ENCODE measurements around the gene LATS2.

The LATS2 gene

DNA sequence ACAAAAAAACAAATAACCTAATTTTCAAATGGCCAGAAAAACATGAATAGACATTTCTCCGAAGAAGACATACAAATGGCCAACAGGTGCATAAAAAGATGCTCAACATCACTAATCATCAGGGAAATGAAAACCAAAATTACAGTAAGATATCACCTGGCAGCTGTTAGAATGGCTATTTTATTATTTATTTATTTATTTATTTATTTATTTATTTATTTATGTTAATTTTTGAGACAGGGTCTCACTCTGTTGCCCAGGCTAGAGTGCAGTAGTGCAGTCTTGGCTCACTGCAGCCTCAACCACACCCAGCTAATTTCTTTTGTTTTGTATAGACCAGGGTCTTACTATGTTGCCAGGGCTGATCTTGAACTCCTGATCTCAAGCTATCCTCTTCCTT, 27.1 kb upstream of the LATS2 start:
- no peaks in the 10 kb centered on the region for H3K4me1 ChIP-seq (ENCODE audit: control insufficient read depth, insufficient read depth, low read length, poor library complexity, severe bottlenecking)
- no peaks in the 10 kb centered on the region for H3K36me3 ChIP-seq (ENCODE audit: control insufficient read depth, insufficient read depth, low read length)
- H3K9me3 ChIP-seq (ENCODE audit: control insufficient read depth, low read length) = no peaks in the 10 kb centered on the region
- no peak overlapping the region for H3K27ac ChIP-seq (ENCODE audit: insufficient read depth, low read length, poor library complexity, severe bottlenecking)
- DNase-seq = no peak
- H3K4me3 ChIP-seq (ENCODE audit: insufficient read depth, low read depth, low read length, poor library complexity, severe bottlenecking) = no peak overlapping the region
- H3K27me3 ChIP-seq (replicated peaks; ENCODE audit: control insufficient read depth, insufficient read depth, low read length, poor library complexity, severe bottlenecking) = no peaks in the 10 kb centered on the region

DNA sequence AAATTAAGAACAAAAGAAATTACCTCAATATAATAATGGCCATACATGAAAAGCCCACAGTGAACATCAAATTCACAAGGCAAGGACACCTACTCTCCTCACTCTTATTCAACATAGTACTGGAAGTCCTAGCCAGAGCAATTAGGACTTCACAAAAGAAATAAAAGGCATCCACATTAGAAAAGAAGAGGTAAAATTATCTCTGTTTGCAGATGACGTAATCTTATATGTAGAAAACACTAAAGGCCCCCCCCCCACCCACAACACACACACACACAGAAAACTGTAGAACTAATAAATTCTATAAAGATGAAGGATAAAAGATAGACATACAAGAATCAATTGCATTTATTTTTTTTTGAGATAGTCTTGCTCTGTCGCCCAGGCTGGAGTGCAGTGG, 25.5 kb upstream of the LATS2 start:
- no peak for DNase-seq
- H3K4me1 ChIP-seq (ENCODE audit: control insufficient read depth, insufficient read depth, low read length, poor library complexity, severe bottlenecking) = no peaks in the 10 kb centered on the region
- no peaks in the 10 kb centered on the region for H3K36me3 ChIP-seq (ENCODE audit: control insufficient read depth, insufficient read depth, low read length)
- no peaks in the 10 kb centered on the region for H3K9me3 ChIP-seq (ENCODE audit: control insufficient read depth, low read length)
- no peaks in the 10 kb centered on the region for H3K27me3 ChIP-seq (replicated peaks; ENCODE audit: control insufficient read depth, insufficient read depth, low read length, poor library complexity, severe bottlenecking)
- no peak overlapping the region for H3K27ac ChIP-seq (ENCODE audit: insufficient read depth, low read length, poor library complexity, severe bottlenecking)
- no peak overlapping the region for H3K4me3 ChIP-seq (ENCODE audit: insufficient read depth, low read depth, low read length, poor library complexity, severe bottlenecking)

DNA sequence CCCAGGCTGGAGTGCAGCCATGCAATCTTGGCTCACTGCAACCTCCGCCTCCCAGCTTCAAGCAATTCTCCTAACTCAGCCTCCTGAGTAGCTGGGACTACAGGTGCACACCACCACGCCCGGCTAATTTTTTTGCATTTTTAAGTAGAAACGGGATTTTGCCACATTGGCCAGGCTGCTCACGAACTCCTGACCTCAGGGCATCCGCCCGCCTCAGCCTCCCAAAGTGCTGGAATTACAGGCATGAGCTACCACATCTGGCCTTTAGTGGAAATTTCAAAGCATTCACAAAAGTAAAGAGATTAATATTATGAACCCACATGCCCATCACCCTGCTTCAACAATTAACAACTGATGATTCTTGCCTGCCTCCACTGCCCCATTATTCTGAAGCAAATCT, 20.5 kb upstream of the LATS2 start:
- no peak overlapping the region for H3K4me3 ChIP-seq (ENCODE audit: insufficient read depth, low read depth, low read length, poor library complexity, severe bottlenecking)
- H3K9me3 ChIP-seq (ENCODE audit: control insufficient read depth, low read length) = no peaks in the 10 kb centered on the region
- no peaks in the 10 kb centered on the region for H3K36me3 ChIP-seq (ENCODE audit: control insufficient read depth, insufficient read depth, low read length)
- DNase-seq = no peak
- H3K27me3 ChIP-seq (replicated peaks; ENCODE audit: control insufficient read depth, insufficient read depth, low read length, poor library complexity, severe bottlenecking) = no peaks in the 10 kb centered on the region
- no peaks in the 10 kb centered on the region for H3K4me1 ChIP-seq (ENCODE audit: control insufficient read depth, insufficient read depth, low read length, poor library complexity, severe bottlenecking)
- H3K27ac ChIP-seq (ENCODE audit: insufficient read depth, low read length, poor library complexity, severe bottlenecking) = no peak overlapping the region

DNA sequence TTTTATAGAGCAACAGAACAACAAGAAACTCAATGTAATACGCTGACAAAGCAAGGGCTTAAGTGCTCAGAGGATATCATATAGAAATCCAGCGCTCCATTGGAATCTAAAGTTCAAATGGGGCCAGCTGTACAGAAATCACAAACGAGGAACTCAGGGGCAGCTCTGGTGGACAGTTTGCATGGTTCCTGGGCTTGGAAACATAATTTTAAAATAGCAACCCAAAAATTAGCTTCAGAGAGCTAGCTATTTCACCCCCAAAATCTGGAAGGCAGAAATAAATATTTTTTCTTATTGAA, 19.2 kb upstream of the LATS2 start:
- Histone ChIP-seq H3K27ac (ENCODE audit: insufficient read depth, low read length, poor library complexity, severe bottlenecking) (no peak overlapping the region), H3K36me3 (ENCODE audit: control insufficient read depth, insufficient read depth, low read length) (no peaks in the 10 kb centered on the region), H3K4me1 (ENCODE audit: control insufficient read depth, insufficient read depth, low read length, poor library complexity, severe bottlenecking) (peaks cover 6% of the 10 kb centered on the region), H3K27me3 (replicated peaks; ENCODE audit: control insufficient read depth, insufficient read depth, low read length, poor library complexity, severe bottlenecking) (no peaks in the 10 kb centered on the region), H3K9me3 (ENCODE audit: control insufficient read depth, low read length) (no peaks in the 10 kb centered on the region), H3K4me3 (ENCODE audit: insufficient read depth, low read depth, low read length, poor library complexity, severe bottlenecking) (no peak overlapping the region)
- DNase-seq = no peak

DNA sequence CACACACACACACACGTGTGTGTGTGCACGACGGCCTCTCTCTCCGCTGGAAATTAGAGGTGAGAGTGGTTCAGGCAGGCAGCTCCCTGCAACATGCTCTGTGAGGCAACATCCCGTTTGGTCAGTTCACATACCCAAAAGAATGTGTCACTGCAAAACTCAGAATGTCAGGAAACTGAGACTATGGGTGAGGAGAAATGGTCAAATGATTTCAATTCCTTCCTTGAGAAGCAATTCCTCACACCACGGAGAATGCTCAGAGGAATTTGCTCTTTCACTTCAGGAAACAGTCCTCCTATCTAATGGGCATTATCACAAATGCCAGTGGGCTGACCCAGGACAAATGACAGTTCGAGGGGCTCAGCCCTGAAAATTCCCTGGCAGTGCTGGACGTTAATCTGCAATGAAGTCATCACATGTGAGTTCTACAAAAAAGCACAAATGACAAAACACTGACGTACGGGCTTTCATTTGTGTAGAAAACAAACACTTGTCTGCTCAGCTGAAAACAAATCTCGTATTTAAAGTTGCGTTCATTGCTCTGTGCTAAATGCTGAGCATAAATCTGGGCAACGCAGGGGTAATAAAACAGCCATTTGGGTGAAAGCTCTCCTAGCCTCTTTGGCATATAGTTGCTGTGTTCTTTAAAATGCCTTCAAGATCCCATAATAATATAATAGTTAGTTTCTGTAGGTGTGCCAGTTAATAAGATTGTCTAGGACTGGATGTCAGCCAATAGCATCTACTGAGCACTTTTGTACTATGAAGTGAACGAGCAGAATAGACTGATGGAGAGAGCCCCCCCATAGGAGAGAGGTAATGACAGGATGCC, 18.6 kb upstream of the LATS2 start:
- Histone ChIP-seq H3K27me3 (replicated peaks; ENCODE audit: control insufficient read depth, insufficient read depth, low read length, poor library complexity, severe bottlenecking) (no peaks in the 10 kb centered on the region), H3K9me3 (ENCODE audit: control insufficient read depth, low read length) (no peaks in the 10 kb centered on the region), H3K4me1 (ENCODE audit: control insufficient read depth, insufficient read depth, low read length, poor library complexity, severe bottlenecking) (peaks cover 6% of the 10 kb centered on the region), H3K27ac (ENCODE audit: insufficient read depth, low read length, poor library complexity, severe bottlenecking) (no peak overlapping the region), H3K4me3 (ENCODE audit: insufficient read depth, low read depth, low read length, poor library complexity, severe bottlenecking) (no peak overlapping the region), H3K36me3 (ENCODE audit: control insufficient read depth, insufficient read depth, low read length) (no peaks in the 10 kb centered on the region)
- no peak for DNase-seq

DNA sequence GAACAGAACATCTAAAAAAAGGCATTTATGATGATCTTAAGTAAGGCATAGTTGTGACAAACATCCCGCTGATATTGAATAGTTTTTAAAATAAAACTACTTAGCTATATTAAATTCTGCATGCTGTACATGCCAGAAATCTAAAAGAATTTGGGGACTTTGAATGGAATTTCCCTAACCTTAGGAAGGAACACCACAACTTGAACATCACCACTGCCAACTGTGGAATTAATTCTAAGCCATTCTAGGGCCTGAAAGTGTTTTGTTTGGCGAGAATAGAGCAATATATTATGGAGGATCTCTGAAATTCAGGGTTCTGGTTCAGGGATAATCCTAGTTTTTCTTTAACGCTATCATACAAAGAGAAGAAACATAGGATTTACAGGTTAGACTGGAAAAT, 17.8 kb upstream of the LATS2 start:
- no peaks in the 10 kb centered on the region for H3K9me3 ChIP-seq (ENCODE audit: control insufficient read depth, low read length)
- no peak overlapping the region for H3K27ac ChIP-seq (ENCODE audit: insufficient read depth, low read length, poor library complexity, severe bottlenecking)
- H3K4me1 ChIP-seq (ENCODE audit: control insufficient read depth, insufficient read depth, low read length, poor library complexity, severe bottlenecking) = peaks cover 6% of the 10 kb centered on the region
- H3K36me3 ChIP-seq (ENCODE audit: control insufficient read depth, insufficient read depth, low read length) = no peaks in the 10 kb centered on the region
- no peak for DNase-seq
- H3K27me3 ChIP-seq (replicated peaks; ENCODE audit: control insufficient read depth, insufficient read depth, low read length, poor library complexity, severe bottlenecking) = no peaks in the 10 kb centered on the region
- no peak overlapping the region for H3K4me3 ChIP-seq (ENCODE audit: insufficient read depth, low read depth, low read length, poor library complexity, severe bottlenecking)

DNA sequence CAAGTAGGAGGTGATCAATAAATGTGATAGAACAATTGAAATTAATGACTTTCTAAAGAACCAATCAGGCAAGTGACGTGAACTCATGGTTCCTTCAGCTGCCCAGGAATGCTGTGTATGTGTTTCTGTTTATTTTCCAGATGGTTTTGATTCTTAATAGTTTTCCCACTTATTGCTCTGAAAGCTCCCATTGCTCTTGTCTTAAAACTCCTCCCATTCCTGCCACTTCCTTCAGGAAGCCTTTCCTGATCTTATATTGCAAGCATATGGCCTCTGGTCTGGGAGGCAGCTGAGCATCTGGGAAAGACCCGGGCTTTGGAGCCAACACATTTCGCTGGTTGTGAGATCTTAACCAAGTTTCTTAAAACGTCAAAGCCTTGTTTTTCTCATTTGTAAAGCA, 17.1 kb upstream of the LATS2 start:
- Histone ChIP-seq H3K4me1 (ENCODE audit: control insufficient read depth, insufficient read depth, low read length, poor library complexity, severe bottlenecking) (peaks cover 6% of the 10 kb centered on the region), H3K36me3 (ENCODE audit: control insufficient read depth, insufficient read depth, low read length) (no peaks in the 10 kb centered on the region), H3K27me3 (replicated peaks; ENCODE audit: control insufficient read depth, insufficient read depth, low read length, poor library complexity, severe bottlenecking) (no peaks in the 10 kb centered on the region), H3K9me3 (ENCODE audit: control insufficient read depth, low read length) (no peaks in the 10 kb centered on the region), H3K27ac (ENCODE audit: insufficient read depth, low read length, poor library complexity, severe bottlenecking) (no peak overlapping the region), H3K4me3 (ENCODE audit: insufficient read depth, low read depth, low read length, poor library complexity, severe bottlenecking) (no peak overlapping the region)
- no peak for DNase-seq

DNA sequence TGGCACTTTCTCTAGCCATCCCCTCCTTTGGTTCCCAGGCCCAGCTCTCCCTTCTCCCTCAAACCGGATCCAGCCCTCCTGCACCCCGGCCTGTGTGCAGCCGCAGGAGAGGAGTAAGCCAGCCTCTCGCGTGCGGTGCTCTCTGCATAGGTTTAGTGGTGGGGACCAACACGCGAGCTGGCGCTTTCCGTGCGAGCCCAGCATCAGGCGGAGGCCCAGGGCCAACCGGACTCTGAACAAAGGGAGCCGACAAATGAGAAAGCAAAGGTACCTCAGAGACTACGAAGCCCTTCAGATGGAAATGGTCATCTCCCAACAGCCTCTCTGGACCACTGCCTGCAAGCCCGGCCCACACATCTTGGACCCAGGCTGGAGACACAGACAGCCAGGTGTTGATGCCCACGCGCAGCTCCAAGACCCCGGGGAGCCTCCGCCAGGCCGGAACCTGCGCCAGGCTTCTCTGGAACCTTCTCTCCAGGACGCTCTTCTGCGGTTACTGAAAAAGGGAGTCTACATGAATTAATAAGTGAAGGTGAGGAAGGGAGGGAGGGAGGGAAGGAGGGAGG, 16.5 kb upstream of the LATS2 start:
- no peak overlapping the region for H3K4me3 ChIP-seq (ENCODE audit: insufficient read depth, low read depth, low read length, poor library complexity, severe bottlenecking)
- no peaks in the 10 kb centered on the region for H3K27me3 ChIP-seq (replicated peaks; ENCODE audit: control insufficient read depth, insufficient read depth, low read length, poor library complexity, severe bottlenecking)
- no peak overlapping the region for H3K27ac ChIP-seq (ENCODE audit: insufficient read depth, low read length, poor library complexity, severe bottlenecking)
- no peaks in the 10 kb centered on the region for H3K36me3 ChIP-seq (ENCODE audit: control insufficient read depth, insufficient read depth, low read length)
- H3K4me1 ChIP-seq (ENCODE audit: control insufficient read depth, insufficient read depth, low read length, poor library complexity, severe bottlenecking) = peaks cover 6% of the 10 kb centered on the region
- DNase-seq = no peak
- H3K9me3 ChIP-seq (ENCODE audit: control insufficient read depth, low read length) = no peaks in the 10 kb centered on the region

DNA sequence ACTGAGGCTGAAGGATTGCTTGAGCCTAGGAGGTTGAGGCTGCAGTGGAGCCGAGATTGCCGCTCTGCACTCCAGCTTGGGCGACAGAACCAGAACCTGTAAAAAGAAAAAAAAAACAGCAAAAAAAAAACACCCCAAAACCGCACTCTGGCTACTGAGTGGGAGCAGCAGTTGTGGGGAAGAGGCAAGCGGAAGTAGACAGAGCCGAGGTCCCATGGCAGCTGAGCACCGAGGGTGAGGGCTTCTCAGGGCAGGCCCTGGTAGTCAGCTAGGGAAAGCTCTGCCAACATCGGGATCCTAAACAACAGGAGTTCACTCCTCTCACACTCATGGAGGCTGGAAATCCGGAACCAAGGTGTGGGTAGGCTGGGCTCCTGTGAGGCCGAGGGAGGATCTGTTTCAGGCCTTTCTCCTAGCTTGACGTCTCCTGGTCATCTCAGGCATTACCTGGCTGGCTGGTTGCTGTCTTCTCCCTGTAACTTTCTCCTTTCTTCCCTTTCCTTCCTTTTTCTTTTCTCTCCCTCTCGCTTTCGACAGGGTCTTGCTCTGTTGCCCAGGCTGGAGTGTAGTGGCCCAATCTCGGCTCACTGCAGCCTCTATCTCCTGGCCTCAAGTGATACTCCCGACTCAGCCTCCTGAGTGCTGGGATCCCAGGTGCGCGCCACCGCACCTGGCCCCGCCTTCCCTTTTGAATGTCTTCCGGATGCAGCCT, 15.8 kb upstream of the LATS2 start:
- no peak overlapping the region for H3K4me3 ChIP-seq (ENCODE audit: insufficient read depth, low read depth, low read length, poor library complexity, severe bottlenecking)
- H3K27me3 ChIP-seq (replicated peaks; ENCODE audit: control insufficient read depth, insufficient read depth, low read length, poor library complexity, severe bottlenecking) = no peaks in the 10 kb centered on the region
- H3K9me3 ChIP-seq (ENCODE audit: control insufficient read depth, low read length) = no peaks in the 10 kb centered on the region
- peaks cover 6% of the 10 kb centered on the region for H3K4me1 ChIP-seq (ENCODE audit: control insufficient read depth, insufficient read depth, low read length, poor library complexity, severe bottlenecking)
- no peaks in the 10 kb centered on the region for H3K36me3 ChIP-seq (ENCODE audit: control insufficient read depth, insufficient read depth, low read length)
- DNase-seq = no peak
- H3K27ac ChIP-seq (ENCODE audit: insufficient read depth, low read length, poor library complexity, severe bottlenecking) = no peak overlapping the region

DNA sequence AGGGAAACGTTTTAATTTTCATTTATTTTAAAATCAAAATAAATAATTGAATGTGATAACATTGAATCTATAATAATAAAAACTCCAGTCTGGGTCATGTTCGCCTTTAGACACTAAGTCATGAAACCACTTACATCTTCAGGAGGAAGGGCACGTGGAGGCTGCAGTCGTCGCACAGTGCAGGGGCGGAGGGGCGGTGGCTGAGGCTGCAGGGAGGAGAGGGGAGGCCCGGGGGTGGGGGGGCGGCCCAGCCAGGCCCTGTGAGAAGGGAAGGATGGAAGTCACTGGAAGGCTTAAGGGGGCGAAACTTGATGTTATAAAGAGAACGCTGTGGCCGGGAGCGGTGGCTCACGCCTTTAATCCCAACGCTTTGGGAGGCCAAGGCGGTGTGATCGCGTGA, 14.9 kb upstream of the LATS2 start:
- Histone ChIP-seq H3K4me1 (ENCODE audit: control insufficient read depth, insufficient read depth, low read length, poor library complexity, severe bottlenecking) (peaks cover 9% of the 10 kb centered on the region), H3K4me3 (ENCODE audit: insufficient read depth, low read depth, low read length, poor library complexity, severe bottlenecking) (peak overlapping the region; percentile 32), H3K27me3 (replicated peaks; ENCODE audit: control insufficient read depth, insufficient read depth, low read length, poor library complexity, severe bottlenecking) (no peaks in the 10 kb centered on the region), H3K9me3 (ENCODE audit: control insufficient read depth, low read length) (no peaks in the 10 kb centered on the region), H3K36me3 (ENCODE audit: control insufficient read depth, insufficient read depth, low read length) (no peaks in the 10 kb centered on the region), H3K27ac (ENCODE audit: insufficient read depth, low read length, poor library complexity, severe bottlenecking) (no peak overlapping the region)
- no peak for DNase-seq

Measured in effector memory CD4-positive, alpha-beta T cell (primary cell).